Measurements from ENCODE around the gene KREMEN2. TPM values are rescaled to one million over a fixed set of nuclear protein-coding genes. Genes with fewer than 3 reads are reported as not detected.
"Not testable (repeated sequence)": the region's sequence is repeated elsewhere in the genome, so short reads cannot be mapped to it uniquely, and the experiment has no call there.

KREMEN2 gene
- total RNA-seq, 2 donors from 2014 or later, result 5.0 to 8.4 TPM

DNA sequence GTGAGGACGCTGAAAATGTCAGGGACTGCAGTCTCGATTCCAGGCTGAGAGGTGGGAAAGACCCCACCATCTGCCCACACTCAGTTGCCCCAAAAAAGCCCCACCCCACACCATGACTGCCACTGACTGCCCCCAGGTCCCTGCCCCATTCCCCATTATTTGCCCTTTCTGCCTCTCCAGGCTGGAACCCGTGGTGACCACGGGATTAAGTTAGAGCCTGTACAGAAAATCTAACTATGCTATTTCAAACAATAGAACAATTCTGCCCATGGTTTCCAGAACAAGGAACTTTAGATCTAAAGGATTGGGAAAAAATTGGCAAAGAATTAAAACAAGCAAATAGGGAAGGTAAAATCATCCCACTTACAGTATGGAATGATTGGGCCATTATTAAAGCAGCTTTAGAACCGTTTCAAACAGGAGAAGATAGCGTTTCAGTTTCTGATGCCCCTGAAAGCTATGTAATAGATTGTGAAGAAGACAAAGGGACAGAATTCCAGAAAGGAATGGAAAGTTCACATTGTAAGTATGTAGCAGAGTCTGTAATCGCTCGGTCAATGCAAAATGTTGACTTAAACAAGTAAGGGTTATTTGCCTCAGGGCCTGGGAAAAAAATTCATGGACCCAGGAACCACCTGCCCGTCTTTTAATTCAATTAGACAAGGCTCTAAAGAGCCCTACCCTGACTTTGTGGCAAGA lies 38.0 kb upstream of the KREMEN2 start:
- Mint-ChIP-seq H3K36me3 (ENCODE audit: low read depth) (peaks cover 17% of the 10 kb centered on the region), H3K27me3 (ENCODE audit: insufficient read depth) (no peaks in the 10 kb centered on the region), H3K9me3 (peaks cover 12% of the 10 kb centered on the region), H3K4me1 (peaks cover 19% of the 10 kb centered on the region), H3K4me3 (peak overlapping the region; percentile 46), H3K27ac (no peak overlapping the region)
- H3K27ac ChIP-seq (ENCODE audit: low read depth, low read length), result no peak overlapping the region
- 92% methylated on average over 5 to 9 of the region's 9 CpGs for WGBS, 2 experiments (ENCODE audit: insufficient coverage in 1 of 2, insufficient read length in 1 of 2)
- peaks cover 6% of the 10 kb centered on the region for H3K4me1 ChIP-seq (ENCODE audit: control insufficient read depth, insufficient read depth, low read length)
- H3K36me3 ChIP-seq (ENCODE audit: control insufficient read depth, insufficient read depth, low read length), result peaks cover 11% of the 10 kb centered on the region
- no peak for DNase-seq
- no peak overlapping the region for H3K9ac ChIP-seq (ENCODE audit: extremely low read depth, low read length, poor library complexity, severe bottlenecking)
- H3K27me3 ChIP-seq (ENCODE audit: control insufficient read depth, insufficient read depth, low read length, poor library complexity, severe bottlenecking), result no peaks in the 10 kb centered on the region
- TF ChIP-seq, protein P1, sequence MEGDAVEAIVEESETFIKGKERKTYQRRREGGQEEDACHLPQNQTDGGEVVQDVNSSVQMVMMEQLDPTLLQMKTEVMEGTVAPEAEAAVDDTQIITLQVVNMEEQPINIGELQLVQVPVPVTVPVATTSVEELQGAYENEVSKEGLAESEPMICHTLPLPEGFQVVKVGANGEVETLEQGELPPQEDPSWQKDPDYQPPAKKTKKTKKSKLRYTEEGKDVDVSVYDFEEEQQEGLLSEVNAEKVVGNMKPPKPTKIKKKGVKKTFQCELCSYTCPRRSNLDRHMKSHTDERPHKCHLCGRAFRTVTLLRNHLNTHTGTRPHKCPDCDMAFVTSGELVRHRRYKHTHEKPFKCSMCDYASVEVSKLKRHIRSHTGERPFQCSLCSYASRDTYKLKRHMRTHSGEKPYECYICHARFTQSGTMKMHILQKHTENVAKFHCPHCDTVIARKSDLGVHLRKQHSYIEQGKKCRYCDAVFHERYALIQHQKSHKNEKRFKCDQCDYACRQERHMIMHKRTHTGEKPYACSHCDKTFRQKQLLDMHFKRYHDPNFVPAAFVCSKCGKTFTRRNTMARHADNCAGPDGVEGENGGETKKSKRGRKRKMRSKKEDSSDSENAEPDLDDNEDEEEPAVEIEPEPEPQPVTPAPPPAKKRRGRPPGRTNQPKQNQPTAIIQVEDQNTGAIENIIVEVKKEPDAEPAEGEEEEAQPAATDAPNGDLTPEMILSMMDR (conservative IDR thresholded peaks at IDR 0.05), result no peak
- H3K4me3 ChIP-seq (ENCODE audit: low read length), result no peak overlapping the region
- H3K9me3 ChIP-seq (ENCODE audit: control insufficient read depth, low read length), result peaks cover 9% of the 10 kb centered on the region

DNA sequence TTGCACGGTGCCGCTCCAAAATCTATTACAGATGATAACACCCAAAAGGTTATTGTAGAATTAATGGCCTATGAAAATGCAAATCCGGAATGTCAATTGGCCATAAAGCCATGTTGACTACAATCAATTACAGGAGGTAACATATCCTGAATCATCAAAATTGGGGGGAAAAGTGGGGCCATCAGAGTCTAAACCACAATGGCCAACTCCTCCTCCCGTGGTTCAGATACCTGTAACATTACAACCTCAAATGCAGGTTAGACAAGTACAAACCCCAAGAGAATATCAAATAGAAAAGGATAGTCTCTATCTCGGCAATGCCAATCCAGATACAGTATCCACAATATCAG lies 37.5 kb upstream of the KREMEN2 start:
- H3K9me3 Mint-ChIP-seq, result peaks cover 12% of the 10 kb centered on the region

DNA sequence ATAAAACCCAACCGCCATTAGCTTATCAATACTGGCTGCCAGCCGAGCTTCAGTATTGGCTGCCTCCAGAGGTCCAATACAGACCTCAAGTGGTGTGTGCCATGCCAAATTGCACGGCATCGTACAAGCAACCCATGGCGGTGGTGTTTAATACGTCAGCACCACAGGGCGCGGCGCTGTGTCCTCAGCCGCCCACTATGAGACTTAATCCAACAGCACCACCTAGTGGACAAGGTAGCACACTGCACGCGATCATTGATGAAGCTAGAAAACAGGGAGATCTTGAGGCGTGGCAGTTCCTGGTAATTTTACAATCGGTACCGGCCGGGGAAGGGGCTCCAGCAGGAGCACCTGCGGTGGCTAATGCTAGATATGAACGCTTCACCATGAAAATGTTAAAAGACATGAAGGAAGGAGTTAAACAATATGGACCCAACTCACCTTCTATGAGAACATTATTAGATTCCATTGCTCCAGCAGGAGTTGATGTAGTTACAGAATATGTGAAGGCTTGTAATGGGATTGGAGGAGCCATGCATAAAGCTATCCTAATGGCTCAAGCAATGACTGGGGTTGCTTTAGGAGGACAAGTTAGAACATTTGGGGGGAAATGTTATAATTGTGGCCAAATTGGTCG lies 36.9 kb upstream of the KREMEN2 start:
- Mint-ChIP-seq H3K27ac (peak overlapping the region; percentile 52), H3K27me3 (ENCODE audit: insufficient read depth) (no peaks in the 10 kb centered on the region), H3K4me3 (no peak overlapping the region), H3K9me3 (peaks cover 12% of the 10 kb centered on the region), H3K36me3 (ENCODE audit: low read depth) (peaks cover 18% of the 10 kb centered on the region), H3K4me1 (peaks cover 19% of the 10 kb centered on the region)
- peaks cover 7% of the 10 kb centered on the region for H3K36me3 ChIP-seq (ENCODE audit: control insufficient read depth, insufficient read depth, low read length)
- no peaks in the 10 kb centered on the region for H3K27me3 ChIP-seq (ENCODE audit: control insufficient read depth, insufficient read depth, low read length, poor library complexity, severe bottlenecking)
- 31 to 36% methylated on average over 10 to 19 of the region's 19 CpGs for WGBS, 2 experiments (ENCODE audit: insufficient coverage in 1 of 2, insufficient read length in 1 of 2)
- TF ChIP-seq, protein P1 (conservative IDR thresholded peaks at IDR 0.05), result peak; percentile 97
- H3K9me3 ChIP-seq (ENCODE audit: control insufficient read depth, low read length), result peaks cover 9% of the 10 kb centered on the region
- H3K4me3 ChIP-seq (ENCODE audit: low read length), result peak overlapping the region; percentile 50
- peak; percentile 96 for DNase-seq
- no peak overlapping the region for H3K27ac ChIP-seq (ENCODE audit: low read depth, low read length)
- H3K4me1 ChIP-seq (ENCODE audit: control insufficient read depth, insufficient read depth, low read length), result peaks cover 6% of the 10 kb centered on the region
- H3K9ac ChIP-seq (ENCODE audit: extremely low read depth, low read length, poor library complexity, severe bottlenecking), result no peak overlapping the region

More for the DNA sequence above, 37.5 kb upstream of the KREMEN2 start:
- Histone ChIP-seq H3K27me3 (ENCODE audit: control insufficient read depth, insufficient read depth, low read length, poor library complexity, severe bottlenecking) (no peaks in the 10 kb centered on the region), H3K4me3 (ENCODE audit: low read length) (no peak overlapping the region), H3K36me3 (ENCODE audit: control insufficient read depth, insufficient read depth, low read length) (peaks cover 12% of the 10 kb centered on the region), H3K9ac (ENCODE audit: extremely low read depth, low read length, poor library complexity, severe bottlenecking) (no peak overlapping the region), H3K4me1 (ENCODE audit: control insufficient read depth, insufficient read depth, low read length) (peaks cover 6% of the 10 kb centered on the region), H3K27ac (ENCODE audit: low read depth, low read length) (no peak overlapping the region), H3K9me3 (ENCODE audit: control insufficient read depth, low read length) (peaks cover 9% of the 10 kb centered on the region)
- 97 to 98% methylated on average over 4 to 5 of the region's 5 CpGs for WGBS, 2 experiments (ENCODE audit: insufficient coverage in 1 of 2, insufficient read length in 1 of 2)
- no peak overlapping the region for H3K27ac Mint-ChIP-seq
- H3K27me3 Mint-ChIP-seq (ENCODE audit: insufficient read depth), result no peaks in the 10 kb centered on the region
- H3K4me1 Mint-ChIP-seq, result peaks cover 19% of the 10 kb centered on the region
- no peak for DNase-seq
- TF ChIP-seq, protein P1 (conservative IDR thresholded peaks at IDR 0.05), result no peak
- no peak overlapping the region for H3K4me3 Mint-ChIP-seq
- H3K36me3 Mint-ChIP-seq (ENCODE audit: low read depth), result peaks cover 19% of the 10 kb centered on the region

DNA sequence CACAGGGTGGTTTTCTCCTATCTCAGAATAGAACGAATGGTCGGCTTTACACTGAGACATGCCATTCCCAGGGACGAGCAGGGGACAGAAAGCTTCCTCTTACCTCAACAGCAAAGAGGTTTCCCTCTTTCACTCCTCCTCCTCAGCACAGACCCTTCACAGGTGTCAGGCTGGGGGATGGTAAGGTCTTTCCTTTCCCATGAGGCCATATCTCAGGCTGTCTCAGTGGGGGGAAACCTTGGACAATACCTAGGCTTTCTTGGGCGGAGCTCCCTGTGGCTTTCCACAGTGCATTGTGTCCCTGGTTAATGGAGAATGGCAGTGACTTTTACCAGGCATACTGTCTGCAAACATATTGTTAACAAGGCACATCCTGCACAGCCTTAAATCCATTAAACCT lies 35.9 kb upstream of the KREMEN2 start:
- H3K4me3 ChIP-seq (ENCODE audit: low read length), result peak overlapping the region; percentile 50
- Mint-ChIP-seq H3K36me3 (ENCODE audit: low read depth) (peaks cover 14% of the 10 kb centered on the region), H3K4me1 (peaks cover 19% of the 10 kb centered on the region), H3K9me3 (peaks cover 12% of the 10 kb centered on the region), H3K4me3 (peak overlapping the region; percentile 15), H3K27ac (peak overlapping the region; percentile 92)
- WGBS, 2 experiments (ENCODE audit: insufficient coverage in 1 of 2, insufficient read length in 1 of 2), result 70 to 72% methylated on average over 3 to 4 of the region's 4 CpGs
- H3K4me1 ChIP-seq (ENCODE audit: control insufficient read depth, insufficient read depth, low read length); H3K36me3 ChIP-seq (ENCODE audit: control insufficient read depth, insufficient read depth, low read length); H3K27ac ChIP-seq (ENCODE audit: low read depth, low read length); H3K27me3 ChIP-seq (ENCODE audit: control insufficient read depth, insufficient read depth, low read length, poor library complexity, severe bottlenecking); H3K9me3 ChIP-seq (ENCODE audit: control insufficient read depth, low read length); H3K27me3 Mint-ChIP-seq (ENCODE audit: insufficient read depth): not testable (repeated sequence)
- peak; percentile 73 for DNase-seq
- H3K9ac ChIP-seq (ENCODE audit: extremely low read depth, low read length, poor library complexity, severe bottlenecking), result peak overlapping the region; percentile 53
